Measurements from ENCODE around the gene PDE4C.

GRCh38 chr19:18208098-18208951 is 17.9 kb downstream of the PDE4C start:
- TF ChIP-seq POLR2A (IDR thresholded peaks at IDR 0.05) (peak in 1 of 3 donors; percentile 11), POLR2AphosphoS5 (IDR thresholded peaks at IDR 0.05) (peak; percentile 44 to 74 (median 68))
